HG02588 (cell line): ENCODE measurements around the gene CTSD.
"Not testable (repeated sequence)": the region's sequence is repeated elsewhere in the genome, so short reads cannot be mapped to it uniquely, and the experiment has no call there.

ENCODE experiments used
- ATAC-seq: cut with Tn5 transposase; IDR thresholded peaks from one replicate; pipeline ENCODE4 v1.9.1; 2021; ENCODE audit warnings: mild to moderate bottlenecking, moderate library complexity; ENCODE audit not compliant: unreplicated experiment

The CTSD gene

GRCh38 chr11:1763796-1764661 lies at the start of gene CTSD:
CTSD (minus strand) TSS chr11:1763927; CDS start chr11:1763859, 68 bp downstream.
- ATAC-seq, result peak; percentile 60

GRCh38 chr11:1813356-1813755 lies 49.6 kb upstream of the CTSD start:
- ATAC-seq, result not testable (repeated sequence)

- ATAC-seq, result no peak
Observed at GRCh38 chr11:1812801-1813200, 49.1 kb upstream of the CTSD start.

GRCh38 chr11:1812274-1812673 lies 48.5 kb upstream of the CTSD start:
- ATAC-seq, result no peak

- no peak for ATAC-seq
Observed at GRCh38 chr11:1810761-1811160, 47.0 kb upstream of the CTSD start.

- no peak for ATAC-seq
Observed at GRCh38 chr11:1807264-1807995, 43.7 kb upstream of the CTSD start.

- ATAC-seq, result no peak
Observed at GRCh38 chr11:1805525-1805924, 41.8 kb upstream of the CTSD start.

- not testable (repeated sequence) for ATAC-seq
Observed at GRCh38 chr11:1803835-1804519, 40.2 kb upstream of the CTSD start.

- ATAC-seq, result no peak
Observed at GRCh38 chr11:1803246-1803645, 39.5 kb upstream of the CTSD start.

GRCh38 chr11:1797391-1798125 lies 33.8 kb upstream of the CTSD start:
- no peak for ATAC-seq

GRCh38 chr11:1796413-1797011 lies 32.8 kb upstream of the CTSD start:
- ATAC-seq, result no peak

GRCh38 chr11:1793081-1793480 lies 29.4 kb upstream of the CTSD start:
- ATAC-seq, result no peak

- no peak for ATAC-seq
Observed at GRCh38 chr11:1792461-1792860, 28.7 kb upstream of the CTSD start.

- no peak for ATAC-seq
Observed at GRCh38 chr11:1791912-1792311, 28.2 kb upstream of the CTSD start.

GRCh38 chr11:1786466-1786865 lies 22.7 kb upstream of the CTSD start:
- no peak for ATAC-seq

GRCh38 chr11:1785749-1786413 lies 22.2 kb upstream of the CTSD start:
- ATAC-seq, result no peak

GRCh38 chr11:1784761-1785650 lies 21.3 kb upstream of the CTSD start:
- ATAC-seq, result no peak

- ATAC-seq, result no peak
Observed at GRCh38 chr11:1783725-1784529, 20.2 kb upstream of the CTSD start.
